EH (cell line): ENCODE measurements around the gene MTIF3.
"Not testable (repeated sequence)": the region's sequence is repeated elsewhere in the genome, so short reads cannot be mapped to it uniquely, and the experiment has no call there.

Source experiments
- DNase-seq: peaks from one replicate; pipeline ENCODE4 v3.0.0-alpha.2; 2015; ENCODE audit warnings: low read depth

MTIF3 gene

GRCh38 chr13:27411341-27411740 lies 39.0 kb downstream of the MTIF3 start:
- no peak for DNase-seq

DNA sequence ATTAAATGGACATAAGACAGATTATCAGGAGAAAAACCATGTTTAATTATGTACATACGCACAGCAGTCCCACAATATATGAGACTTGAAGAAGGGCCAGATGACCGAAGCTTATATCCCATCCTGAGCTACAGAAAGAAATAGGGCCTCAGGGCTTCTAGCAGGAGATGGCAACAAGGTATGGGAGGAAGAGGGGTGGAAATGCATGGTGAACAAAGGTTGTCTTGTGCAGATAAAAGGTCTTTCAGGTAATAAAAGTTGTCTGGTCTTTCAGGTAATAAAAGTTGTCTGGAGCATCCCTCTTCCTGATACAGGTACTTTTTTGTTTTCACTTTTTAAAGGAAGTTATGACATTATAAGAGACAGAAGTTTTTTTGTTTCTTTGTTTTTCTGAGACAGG lies 41.4 kb downstream of the MTIF3 start:
- no peak for DNase-seq

DNA sequence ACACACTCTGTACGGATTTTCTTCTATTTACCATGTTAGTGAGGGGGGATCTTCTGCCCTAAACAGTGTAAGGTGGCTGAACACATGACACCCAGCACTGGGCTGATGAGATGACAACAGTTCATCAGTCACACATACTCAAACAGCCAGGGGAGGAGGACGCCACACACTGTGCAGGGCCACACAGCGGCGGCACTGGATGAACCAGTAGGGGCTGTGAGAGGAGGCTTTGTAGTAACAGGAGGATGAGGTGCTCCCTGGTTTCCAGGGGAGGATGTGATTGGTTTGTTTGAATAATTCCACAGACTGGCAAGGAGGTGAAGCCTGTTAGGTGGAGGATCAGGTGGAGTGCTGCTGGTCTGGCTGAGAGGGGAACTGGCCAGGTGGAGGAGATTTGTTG lies 42.3 kb downstream of the MTIF3 start:
- no peak for DNase-seq

- peak; percentile 53 for DNase-seq
Measured at GRCh38 chr13:27406178-27406939, 44.0 kb downstream of the MTIF3 start.

GRCh38 chr13:27405546-27406134 lies 44.7 kb downstream of the MTIF3 start:
- DNase-seq, result no peak

- no peak for DNase-seq
Measured at GRCh38 chr13:27404680-27405079, 45.7 kb downstream of the MTIF3 start.

DNA sequence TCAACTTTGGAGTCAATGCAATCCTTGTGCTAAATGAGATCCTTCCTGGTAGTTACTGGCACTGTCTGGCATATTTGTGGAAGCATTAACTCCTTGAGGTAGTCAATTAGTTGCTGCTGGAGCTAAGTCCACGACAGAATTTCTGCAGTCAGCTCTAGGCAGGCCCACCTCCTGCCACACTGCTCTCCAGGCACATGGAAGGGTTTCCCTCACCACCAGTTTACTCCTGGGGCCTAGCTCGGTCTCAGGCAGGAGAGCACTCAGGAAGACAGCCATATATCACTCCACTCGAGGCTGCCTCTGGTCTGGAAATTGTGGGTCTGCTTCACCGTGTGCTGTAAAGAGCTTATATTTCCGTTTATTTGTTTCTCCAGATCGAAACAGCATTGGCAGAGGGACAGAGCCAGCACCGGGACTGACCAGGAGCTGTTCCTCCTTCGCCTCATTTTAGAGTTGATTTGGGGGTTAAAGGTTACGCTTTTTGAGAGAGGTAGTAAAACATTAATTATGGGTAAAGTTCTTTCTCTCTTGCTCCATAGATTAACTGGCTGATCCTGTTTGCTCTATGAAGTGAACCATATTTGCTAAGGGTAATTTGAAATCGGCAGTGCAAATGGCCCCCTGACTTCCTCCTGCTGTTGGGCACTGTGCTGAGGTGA lies 46.5 kb downstream of the MTIF3 start:
- DNase-seq, result no peak

DNA sequence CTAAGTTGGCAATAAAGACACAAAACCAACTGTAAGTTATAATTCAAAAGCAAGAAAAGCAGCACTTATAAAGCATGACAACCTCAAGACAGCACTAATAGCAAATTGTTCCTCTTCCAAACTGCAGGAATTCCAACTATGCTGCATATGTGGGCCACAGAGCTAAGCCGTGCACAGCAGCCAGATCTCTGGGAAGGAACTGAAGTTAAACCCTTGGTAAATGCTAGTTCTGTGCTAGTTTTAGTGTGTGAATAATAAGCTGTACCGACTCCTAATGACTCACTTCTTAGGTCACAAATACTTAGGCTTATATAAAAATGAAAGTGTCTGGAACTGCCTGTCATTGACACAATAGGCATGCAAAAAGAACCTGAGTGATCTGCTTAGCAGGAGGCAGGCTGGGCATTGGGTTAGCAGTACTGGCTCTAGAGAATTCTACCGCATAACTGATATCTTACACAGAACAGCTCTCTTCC lies 47.1 kb downstream of the MTIF3 start:
- peak; percentile 92 for DNase-seq

GRCh38 chr13:27401210-27401609 lies 49.2 kb downstream of the MTIF3 start:
- DNase-seq, result peak; percentile 15

DNA sequence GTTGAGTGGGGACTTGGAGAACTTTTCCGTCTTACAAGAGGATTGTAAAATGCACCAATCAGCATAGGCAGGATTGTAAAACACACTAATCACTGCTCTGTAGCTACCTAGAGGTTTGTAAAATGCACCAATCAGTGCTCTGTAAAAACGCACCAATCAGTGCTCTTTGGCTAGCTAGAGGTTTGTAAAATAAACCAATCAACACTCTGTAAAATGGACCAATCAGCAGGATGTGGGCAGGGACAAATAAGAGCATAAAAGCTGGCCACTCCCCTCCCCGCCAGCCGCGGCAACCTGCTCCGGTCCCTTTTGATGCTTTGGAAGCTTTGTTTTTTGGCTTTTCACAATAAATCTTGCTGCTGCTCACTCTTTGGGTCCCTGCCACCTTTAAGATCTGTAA lies 50.0 kb downstream of the MTIF3 start:
- DNase-seq, result not testable (repeated sequence)

DNA sequence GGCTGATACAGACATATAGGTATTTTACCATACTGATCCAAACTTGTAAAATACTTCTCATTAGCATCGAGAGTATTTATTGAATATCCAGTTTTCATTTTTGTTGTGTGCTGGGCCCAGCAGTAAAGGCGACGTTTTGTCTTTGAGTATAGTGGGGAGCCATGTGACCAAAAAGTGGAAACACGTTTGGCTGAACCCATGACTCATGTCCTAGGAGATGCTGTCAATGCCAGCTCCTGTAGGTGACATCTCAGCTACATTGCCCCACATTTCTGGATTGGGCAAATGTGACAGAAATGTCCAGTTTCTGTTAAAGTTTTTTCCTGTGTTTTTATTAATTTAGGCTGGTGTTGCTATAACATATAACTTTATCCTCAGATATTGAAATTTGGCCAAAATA lies 52.0 kb downstream of the MTIF3 start:
- no peak for DNase-seq

DNA sequence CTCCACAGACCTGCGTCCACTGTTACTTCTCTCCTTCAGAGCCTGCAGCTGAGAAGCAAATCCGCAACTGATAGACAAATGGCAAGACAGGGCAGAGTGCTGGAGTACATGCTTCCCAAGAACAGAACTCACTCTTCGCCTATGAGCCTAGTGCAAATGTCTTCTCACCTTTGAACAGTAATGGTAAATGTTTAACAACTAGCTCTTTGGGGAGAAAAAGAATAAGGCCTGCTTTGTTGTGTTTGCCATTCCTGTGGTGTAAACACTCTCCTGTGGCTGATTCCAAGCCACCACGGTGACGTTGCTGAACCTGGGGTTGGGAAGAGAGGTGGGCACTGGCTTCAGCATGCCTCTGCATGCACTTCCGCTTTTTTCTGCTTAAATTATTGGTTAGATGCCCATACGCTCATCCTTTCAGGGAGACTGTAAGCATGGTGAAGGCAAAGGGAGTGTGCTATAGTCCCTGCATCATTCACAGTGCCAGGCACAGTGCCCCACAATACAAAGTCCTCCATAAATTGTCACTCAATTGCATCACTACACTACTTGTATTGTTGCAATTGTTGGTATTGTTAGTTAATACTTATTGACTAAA lies 54.0 kb downstream of the MTIF3 start:
- no peak for DNase-seq

- DNase-seq, result no peak
Measured at GRCh38 chr13:27395007-27395510, 55.3 kb downstream of the MTIF3 start.

GRCh38 chr13:27393101-27393500 lies 57.3 kb downstream of the MTIF3 start:
- no peak for DNase-seq

GRCh38 chr13:27391471-27391870 lies 58.9 kb downstream of the MTIF3 start:
- no peak for DNase-seq

- DNase-seq, result no peak
Measured at GRCh38 chr13:27389891-27390290, 60.5 kb downstream of the MTIF3 start.

GRCh38 chr13:27388241-27388640 lies 62.1 kb downstream of the MTIF3 start:
- DNase-seq, result no peak
